SH-SY5Y (cell line): ENCODE data around the gene MRPS27.

Experiments
- GATA2 ChIP-seq: IDR thresholded peaks from 2 replicates; pipeline ENCODE4 v1.6.1; 2011; ENCODE audit warnings: mild to moderate bottlenecking, low read depth, low read length
- GATA3 ChIP-seq: IDR thresholded peaks from 2 replicates; pipeline ENCODE4 v1.6.1; 2011; ENCODE audit warnings: low read depth, mild to moderate bottlenecking, low read length, moderate library complexity

GRCh38 chr5:72294473-72294872, 25.6 kb downstream of the MRPS27 start:
- TF ChIP-seq GATA2 = no peak
- no peak for TF ChIP-seq GATA3
